RWPE1 (cell line): ENCODE results near the gene FXYD5.

Experiments used
- CTCF ChIA-PET: fragments of 350-600 bp; sonication (Branson Sonifier 250); formaldehyde crosslinking; extraction: SDS; loops from one replicate; lab custom pipeline; 2021; lab: Yijun Ruan, JAX
- POLR2A ChIA-PET: fragments of 400-600 bp; formaldehyde crosslinking; extraction: SDS; loops from one replicate; lab custom pipeline; 2020; ENCODE audit warnings: antibody characterized with exemption; ENCODE audit not compliant: low non-redundant PET; lab: Yijun Ruan, JAX
- DNase-seq: peaks from one replicate; pipeline ENCODE4 v3.0.0; 2012; ENCODE audit warnings: low spot score
- H3K27ac ChIP-seq: fragments of 450-650 bp; 2 replicates; pipeline ENCODE4 v1.5.1; 2017
- CTCF ChIP-seq: fragments of 450-650 bp; conservative IDR thresholded peaks from 2 replicates; pipeline ENCODE4 v1.5.1; 2017; ENCODE audit warnings: low read depth, mild to moderate bottlenecking

Gene FXYD5

GRCh38 chr19:35119091-35119490 is 35.4 kb upstream of the FXYD5 start:
- no peak for TF ChIP-seq CTCF
- POLR2A ChIA-PET = no interaction called here
- DNase-seq = no peak
- CTCF ChIA-PET = no interaction called here
- H3K27ac ChIP-seq = peak overlapping the region; percentile 100

- DNase-seq = no peak
- H3K27ac ChIP-seq = peak overlapping the region; percentile 100
- TF ChIP-seq CTCF = no peak
- CTCF ChIA-PET = interaction anchor here (0.6 kb wide), 1 partner anchor 14 kb away, joined by 3 read pairs; no protein-coding TSS in a partner anchor
- POLR2A ChIA-PET = interaction anchor here (0.7 to 0.8 kb wide), 3 partner anchors 16 to 930 kb away, joined by 3 read pairs; no protein-coding TSS in a partner anchor
Observed at GRCh38 chr19:35119578-35120155, 34.9 kb upstream of the FXYD5 start.

- TF ChIP-seq CTCF = no peak
- ChIA-PET POLR2A (interaction anchor here (0.7 kb wide), 2 partner anchors 15 to 929 kb away, joined by 3 read pairs; no protein-coding TSS in a partner anchor), CTCF (no interaction called here)
- peak overlapping the region; percentile 100 for H3K27ac ChIP-seq
- peak; percentile 93 for DNase-seq
Observed at GRCh38 chr19:35120492-35120891, 34.0 kb upstream of the FXYD5 start.

GRCh38 chr19:35120898-35121297 is 33.6 kb upstream of the FXYD5 start:
- CTCF ChIA-PET = interaction anchor here (0.5 kb wide), 1 partner anchor 331 kb away, joined by 3 read pairs; no protein-coding TSS in a partner anchor

GRCh38 chr19:35122687-35123551 is 31.6 kb upstream of the FXYD5 start:
- no peak for TF ChIP-seq CTCF
- H3K27ac ChIP-seq = peak overlapping the region; percentile 100
- POLR2A ChIA-PET = no interaction called here
- DNase-seq = peak; percentile 96
- CTCF ChIA-PET = interaction anchor here (2.4 kb wide), 1 partner anchor 12 kb away, joined by 8 read pairs; the partner anchor contains the start of gene LGI4

More at GRCh38 chr19:35120898-35121297, 33.6 kb upstream of the FXYD5 start:
- TF ChIP-seq CTCF = no peak
- H3K27ac ChIP-seq = peak overlapping the region; percentile 100
- POLR2A ChIA-PET = no interaction called here
- no peak for DNase-seq

GRCh38 chr19:35123573-35123972 is 31.0 kb upstream of the FXYD5 start:
- CTCF ChIA-PET = interaction anchor here (2.4 kb wide), 1 partner anchor 12 kb away, joined by 8 read pairs; the partner anchor contains the start of gene LGI4
- TF ChIP-seq CTCF = no peak
- POLR2A ChIA-PET = no interaction called here
- H3K27ac ChIP-seq = peak overlapping the region; percentile 100
- DNase-seq = no peak
